DND-41 (cell line): ENCODE measurements around the gene CPXM1.

Experiments used
- ATAC-seq: fragments of 200-7000 bp; cut with Tn5 transposase; 3 replicates; pipeline ENCODE4 v1.9.1; 2021; ENCODE audit warnings: low read depth; ENCODE audit not compliant: insufficient read depth
- DNase-seq: peaks from one replicate; pipeline ENCODE4 v3.0.0-alpha.2; 2020
- H2AFZ ChIP-seq: 2 replicates; pipeline ENCODE4 v1.6.0; 2012; ENCODE audit warnings: low read depth, low read length
- H3K27ac ChIP-seq: 2 replicates; pipeline ENCODE4 v1.5.1; 2012; ENCODE audit warnings: low read length, inconsistent platforms
- H3K27me3 ChIP-seq: fragments of 200-600 bp; sonication (generic); 2 replicates; pipeline ENCODE4 v1.6.0; 2012; ENCODE audit warnings: low read length, mild to moderate bottlenecking, inconsistent platforms; ENCODE audit not compliant: insufficient read depth, poor library complexity
- H3K36me3 ChIP-seq: 2 replicates; pipeline ENCODE4 v1.5.1; 2012; ENCODE audit warnings: low read length, inconsistent platforms; ENCODE audit not compliant: insufficient read depth
- H3K4me1 ChIP-seq: 2 replicates; pipeline ENCODE4 v1.5.1; 2012; ENCODE audit warnings: mild to moderate bottlenecking, low read length; ENCODE audit not compliant: insufficient read depth
- H3K4me2 ChIP-seq: 2 replicates; pipeline ENCODE4 v1.6.0; 2012; ENCODE audit warnings: mild to moderate bottlenecking, moderate library complexity, low read length, inconsistent platforms; ENCODE audit not compliant: insufficient read depth
- H3K4me3 ChIP-seq, 2 experiments: fragments of 200-600 bp in 1 of 2; shearing (Covaris generic) in 1 of 2; 2 replicates each; pipeline ENCODE4 v1.5.1; 2012 to 2016; ENCODE audit warnings: inconsistent platforms in 2 of 2, low read length in 2 of 2, mild to moderate bottlenecking in 2 of 2, low read depth in 1 of 2, moderate library complexity in 1 of 2
- H3K79me2 ChIP-seq: 2 replicates; pipeline ENCODE4 v1.6.0; 2012; ENCODE audit warnings: low read length, inconsistent platforms; ENCODE audit not compliant: insufficient read depth
- H3K9ac ChIP-seq: 2 replicates; pipeline ENCODE4 v1.6.0; 2012; ENCODE audit warnings: low read depth, mild to moderate bottlenecking, inconsistent platforms, low read length, moderate library complexity
- H3K9me3 ChIP-seq: 2 replicates; pipeline ENCODE4 v1.5.1; 2012; ENCODE audit warnings: low read length, moderate library complexity, mild to moderate bottlenecking, inconsistent platforms; ENCODE audit not compliant: insufficient read depth, severe bottlenecking
- H4K20me1 ChIP-seq: 2 replicates; pipeline ENCODE4 v1.6.0; 2012; ENCODE audit warnings: low read length; ENCODE audit not compliant: insufficient read depth
- CTCF ChIP-seq: IDR thresholded peaks from 2 replicates; pipeline ENCODE4 v1.5.1; 2012; ENCODE audit warnings: borderline replicate concordance, low read length, moderate library complexity, mild to moderate bottlenecking; ENCODE audit not compliant: poor library complexity, severe bottlenecking; ENCODE audit errors: extremely low read depth
- EZH2 ChIP-seq: IDR thresholded peaks from 3 replicates; pipeline ENCODE4 v1.6.1; 2012; ENCODE audit warnings: borderline replicate concordance, low read depth, mild to moderate bottlenecking, moderate library complexity, low read length, inconsistent platforms; ENCODE audit not compliant: severe bottlenecking

The CPXM1 gene

GRCh38 chr20:2757969-2758368, 42.5 kb downstream of the CPXM1 start:
- peaks cover 13% of the 10 kb centered on the region for H3K27me3 ChIP-seq
- no peak overlapping the region for H2AFZ ChIP-seq
- no peak for ATAC-seq
- peaks cover 24% of the 10 kb centered on the region for H4K20me1 ChIP-seq
- no peak overlapping the region for H3K4me3 ChIP-seq
- DNase-seq, result no peak
- no peak overlapping the region for H3K9ac ChIP-seq
- H3K27ac ChIP-seq, result no peak overlapping the region
- H3K4me1 ChIP-seq, result no peaks in the 10 kb centered on the region
- TF ChIP-seq CTCF, result no peak
- no peak for TF ChIP-seq EZH2
- no peak overlapping the region for H3K4me2 ChIP-seq
- no peaks in the 10 kb centered on the region for H3K36me3 ChIP-seq
- H3K79me2 ChIP-seq, result no peaks in the 10 kb centered on the region
- no peaks in the 10 kb centered on the region for H3K9me3 ChIP-seq

GRCh38 chr20:2757001-2757400, 43.4 kb downstream of the CPXM1 start:
- ATAC-seq (no peak), DNase-seq (no peak)
- Histone ChIP-seq H3K9ac (no peak overlapping the region), H3K36me3 (no peaks in the 10 kb centered on the region), H4K20me1 (peaks cover 24% of the 10 kb centered on the region), H3K79me2 (no peaks in the 10 kb centered on the region), H3K4me1 (no peaks in the 10 kb centered on the region), H2AFZ (no peak overlapping the region), H3K27me3 (peaks cover 13% of the 10 kb centered on the region), H3K4me3 (no peak overlapping the region), H3K27ac (no peak overlapping the region), H3K9me3 (no peaks in the 10 kb centered on the region), H3K4me2 (no peak overlapping the region)
- TF ChIP-seq EZH2 (no peak), CTCF (no peak)

- H3K4me1 ChIP-seq, result no peaks in the 10 kb centered on the region
- TF ChIP-seq CTCF, result peak; percentile 74
- TF ChIP-seq EZH2, result no peak
- DNase-seq, result peak; percentile 12
- peak; percentile 56; the same call in 1 of the 3 replicates for ATAC-seq
- H3K9me3 ChIP-seq, result no peaks in the 10 kb centered on the region
- no peaks in the 10 kb centered on the region for H3K36me3 ChIP-seq
- peaks cover 26% of the 10 kb centered on the region for H4K20me1 ChIP-seq
- no peak overlapping the region for H3K4me2 ChIP-seq
- H3K79me2 ChIP-seq, result no peaks in the 10 kb centered on the region
- H2AFZ ChIP-seq, result no peak overlapping the region
- H3K9ac ChIP-seq, result no peak overlapping the region
- H3K27me3 ChIP-seq, result peaks cover 16% of the 10 kb centered on the region
- H3K4me3 ChIP-seq, result no peak overlapping the region
- H3K27ac ChIP-seq, result no peak overlapping the region
These were observed 44.3 kb downstream of the CPXM1 start for GRCh38 chr20:2756056-2756611.
